H1 (cell line): ENCODE measurements around the gene LRRFIP1. TPM values are rescaled to one million over a fixed set of nuclear protein-coding genes. Genes with fewer than 3 reads are reported as not detected.

Source experiments
- CHD7 ChIP-seq: fragments of 300-600 bp; sonication (generic); IDR thresholded peaks from 2 replicates; pipeline ENCODE4 v1.7.1; 2012; ENCODE audit warnings: low read length, moderate library complexity, mild to moderate bottlenecking, inconsistent platforms; ENCODE audit not compliant: insufficient replicate concordance
- CTBP2 ChIP-seq: IDR thresholded peaks from 2 replicates; pipeline ENCODE4 v1.7.0; 2011; ENCODE audit warnings: borderline replicate concordance, mild to moderate bottlenecking, moderate library complexity, mixed read lengths, low read length; ENCODE audit not compliant: insufficient read depth, insufficient read length
- RNF2 ChIP-seq: fragments of 200-900, 300-1000 bp; sonication (generic); IDR thresholded peaks from 2 replicates; pipeline ENCODE4 v1.7.1; 2016; ENCODE audit warnings: borderline replicate concordance, low read depth, mild to moderate bottlenecking, antibody characterized with exemption, low read length; ENCODE audit not compliant: poor library complexity, severe bottlenecking; ENCODE audit errors: missing control alignments
- SP4 ChIP-seq: IDR thresholded peaks from 2 replicates; pipeline ENCODE4 v1.6.1; 2012; ENCODE audit warnings: low read length, inconsistent platforms
- polyA plus RNA-seq, 7 experiments: library from polyadenylated mRNA; depleted of rRNA in 3 of 7; stranded (reverse) in 5 of 7; unstranded in 2 of 7; fragments of >200 nt in 5 of 7; fragments of 200-250 nt in 2 of 7; gene quantifications; 1 replicate in 5 of 7; 2 replicates in 1 of 7; 4 replicates in 1 of 7; pipeline versions ENCODE4 v1.2.1 to v1.2.3, GENCODE V29; 2011 to 2013; ENCODE audit warnings: missing spikeins in 2 of 7, mixed read lengths in 2 of 7
- total RNA-seq: library from RNA; stranded (reverse); fragmentation: NEBNext Ultra II Directional; extraction: Animal tissue kit (Norgen Biotek cat#: 25700); gene quantifications from 2 replicates; pipeline ENCODE4 v1.2.1, GENCODE V29; 2021

Gene LRRFIP1
- total and polyA plus RNA-seq, 2 of the 8 experiments (the other 6 are each of a cell fraction or from before 2014, with no cell fraction given): 12.1 to 75.8 TPM

GRCh38 chr2:237754626-237755248, 127.3 kb downstream of the LRRFIP1 start (continued):
- TF ChIP-seq CHD7: no peak
- TF ChIP-seq SP4: no peak
- TF ChIP-seq RNF2: no peak
- TF ChIP-seq CTBP2: no peak
